Naive thymus-derived CD4-positive, alpha-beta T cell (primary cell): ENCODE results near the gene GLMN. TPM values are rescaled to one million over a fixed set of nuclear protein-coding genes. Genes with fewer than 3 reads are reported as not detected.
"Not testable (repeated sequence)": the region's sequence is repeated elsewhere in the genome, so short reads cannot be mapped to it uniquely, and the experiment has no call there.

ENCODE experiments used
- ATAC-seq: fragments of 150-1000 bp; cut with Tn5 transposase; 2 replicates; pipeline ENCODE4 v1.10.0; 2021; ENCODE audit warnings: mild to moderate bottlenecking, moderate library complexity
- CTCF ChIA-PET: fragments of 350-600 bp; sonication (Branson Sonifier 250); formaldehyde crosslinking; loops from one replicate; lab custom pipeline; 2021; ENCODE audit warnings: antibody characterized with exemption; lab: Charles Lee
- POLR2A ChIA-PET: fragments of 350-600 bp; sonication (Branson Sonifier 250); formaldehyde crosslinking; loops from one replicate; lab custom pipeline; 2021; ENCODE audit warnings: antibody characterized with exemption, inconsistent platforms; lab: Charles Lee
- DNase-seq, 9 donors: peaks; one replicate each; pipeline versions ENCODE4 v3.0.0 to v3.0.0-alpha.2; 2020 to 2022; ENCODE audit warnings: mixed read lengths in 1 of 9
- H3K27ac ChIP-seq: one replicate; pipeline ENCODE4 v1.7.0; 2013; ENCODE audit warnings: mild to moderate bottlenecking, low read depth, low read length, moderate library complexity
- H3K27me3 ChIP-seq, 2 donors: one replicate each; pipeline ENCODE4 v1.7.0; 2013; ENCODE audit warnings: low read length in 2 of 2, mild to moderate bottlenecking in 2 of 2, moderate library complexity in 2 of 2; ENCODE audit not compliant: control insufficient read depth in 2 of 2, insufficient read depth in 2 of 2
- H3K36me3 ChIP-seq, 3 experiments: 1 replicate in 2 of 3; 2 replicates in 1 of 3; pipeline ENCODE4 v1.7.0; 2013; ENCODE audit warnings: low read length in 3 of 3, mild to moderate bottlenecking in 3 of 3, moderate library complexity in 1 of 3; ENCODE audit not compliant: insufficient read depth in 3 of 3, control insufficient read depth in 2 of 3
- H3K4me1 ChIP-seq, 2 donors: one replicate each; pipeline ENCODE4 v1.7.0; 2013; ENCODE audit warnings: low read length in 2 of 2, mild to moderate bottlenecking in 2 of 2, moderate library complexity in 1 of 2; ENCODE audit not compliant: control insufficient read depth in 2 of 2, insufficient read depth in 2 of 2
- H3K4me3 ChIP-seq: 2 replicates; pipeline ENCODE4 v1.7.0; 2013; ENCODE audit warnings: mild to moderate bottlenecking, low read length
- H3K9me3 ChIP-seq, 3 experiments: 1 replicate in 2 of 3; 2 replicates in 1 of 3; pipeline ENCODE4 v1.7.0; 2013; ENCODE audit warnings: low read length in 3 of 3; ENCODE audit not compliant: control insufficient read depth in 2 of 3
- H3K27ac Mint-ChIP-seq, 9 donors: one replicate each; pipeline ENCODE4 v1.8.0; 2020 to 2022; ENCODE audit warnings: mixed read lengths in 9 of 9, mild to moderate bottlenecking in 8 of 9, moderate library complexity in 5 of 9, inconsistent platforms in 2 of 9
- H3K27me3 Mint-ChIP-seq, 5 donors: one replicate each; pipeline ENCODE4 v1.8.0; 2021 to 2022; ENCODE audit warnings: mixed read lengths in 5 of 5, mild to moderate bottlenecking in 1 of 5
- H3K36me3 Mint-ChIP-seq, 5 donors: one replicate each; pipeline ENCODE4 v1.8.0; 2020 to 2022; ENCODE audit warnings: mixed read lengths in 5 of 5, mild to moderate bottlenecking in 3 of 5, inconsistent platforms in 1 of 5
- H3K4me1 Mint-ChIP-seq, 7 donors: one replicate each; pipeline ENCODE4 v1.8.0; 2020 to 2022; ENCODE audit warnings: mixed read lengths in 7 of 7, mild to moderate bottlenecking in 3 of 7, inconsistent platforms in 1 of 7
- H3K4me3 Mint-ChIP-seq, 10 donors: one replicate each; pipeline ENCODE4 v1.8.0; 2020 to 2022; ENCODE audit warnings: mild to moderate bottlenecking in 10 of 10, mixed read lengths in 10 of 10, moderate library complexity in 6 of 10, inconsistent platforms in 2 of 10
- H3K9me3 Mint-ChIP-seq, 11 donors: one replicate each; pipeline ENCODE4 v1.8.0; 2020 to 2022; ENCODE audit warnings: mixed read lengths in 11 of 11, mild to moderate bottlenecking in 4 of 11, inconsistent platforms in 1 of 11, moderate library complexity in 1 of 11
- intact Hi-C, 2 donors: fragments of 100-400 bp; cut with micrococcal nuclease; formaldehyde crosslinking; loops; one replicate each; pipeline ENCODE4 v1.15.1; 2023
- polyA plus RNA-seq, 2 donors: library from polyadenylated mRNA; unstranded; fragments of 300-500 nt; fragmentation: Illumina TruSeq; gene quantifications; one replicate each; pipeline ENCODE4 v1.2.3, GENCODE V29; 2021
- total RNA-seq, 6 experiments: library from RNA in 5 of 6; stranded (reverse) in 5 of 6; gene quantifications; 1 replicate in 5 of 6; 2 replicates in 1 of 6; pipeline ENCODE4 v1.2.3 and lab custom pipeline; 2021 to 2026

Gene GLMN
- total and polyA plus RNA-seq, 7 experiments from 2014 or later: 8.6 to 27.0 (median 13.9) TPM

GRCh38 chr1:92262516-92262915 is 36.3 kb downstream of the GLMN start:
- ChIA-PET POLR2A (no interaction called here), CTCF (no interaction called here)
- H3K9me3 ChIP-seq: no peaks in the 10 kb centered on the region
- Mint-ChIP-seq H3K9me3 (peaks cover 0 to 2% (median 0%) of the 10 kb centered on the region in 11 donors), H3K27me3 (no peaks in the 10 kb centered on the region), H3K27ac (no peak overlapping the region), H3K4me3 (no peak overlapping the region), H3K4me1 (peaks cover 0 to 2% (median 0%) of the 10 kb centered on the region in 7 donors), H3K36me3 (peaks cover 7 to 67% (median 53%) of the 10 kb centered on the region in 5 donors)
- ATAC-seq (no peak), DNase-seq (no peak)
- intact Hi-C loops: no loop called here
- no peaks in the 10 kb centered on the region for H3K4me1 ChIP-seq
- H3K27ac ChIP-seq: no peak overlapping the region
- no peak overlapping the region for H3K4me3 ChIP-seq
- H3K27me3 ChIP-seq: no peaks in the 10 kb centered on the region
- peaks cover 5 to 38% (median 14%) of the 10 kb centered on the region in 3 experiments for H3K36me3 ChIP-seq

GRCh38 chr1:92259350-92259749 is 39.4 kb downstream of the GLMN start:
- Histone ChIP-seq H3K27ac (no peak overlapping the region), H3K27me3 (no peaks in the 10 kb centered on the region), H3K4me3 (no peak overlapping the region), H3K4me1 (no peaks in the 10 kb centered on the region), H3K9me3 (no peaks in the 10 kb centered on the region), H3K36me3 (peaks cover 5 to 33% (median 8%) of the 10 kb centered on the region in 3 experiments)
- peaks cover 3 to 25% (median 15%) of the 10 kb centered on the region in 11 donors for H3K9me3 Mint-ChIP-seq
- ATAC-seq (no peak), DNase-seq (no peak)
- H3K36me3 Mint-ChIP-seq: peaks cover 28 to 89% (median 78%) of the 10 kb centered on the region in 5 donors
- H3K27me3 Mint-ChIP-seq: no peaks in the 10 kb centered on the region
- no peak overlapping the region for H3K27ac Mint-ChIP-seq
- ChIA-PET POLR2A (no interaction called here), CTCF (no interaction called here)
- H3K4me3 Mint-ChIP-seq: no peak overlapping the region
- H3K4me1 Mint-ChIP-seq: peaks cover 0 to 8% (median 0%) of the 10 kb centered on the region in 7 donors
- intact Hi-C loops: loop anchor here in 1 of 2 donors (10.0 kb wide), 1 partner anchor 65 kb away; no protein-coding TSS in a partner anchor

- H3K4me1 ChIP-seq, DNase-seq, H3K27me3 ChIP-seq, H3K9me3 ChIP-seq, H3K4me3 ChIP-seq, POLR2A ChIA-PET, H3K4me1 Mint-ChIP-seq, H3K4me3 Mint-ChIP-seq, H3K27ac ChIP-seq, ATAC-seq, H3K27me3 Mint-ChIP-seq: not testable (repeated sequence)
- CTCF ChIA-PET: interaction anchor here (0.6 to 0.7 kb wide), 2 partner anchors 29 to 33 kb away, joined by 3 to 5 read pairs; no protein-coding TSS in a partner anchor
- intact Hi-C loops: loop anchor here in 1 of 2 donors (10.0 kb wide), 1 partner anchor 60 kb away; no protein-coding TSS in a partner anchor
- Mint-ChIP-seq H3K27ac (peak overlapping the region in 1 of 9 donors; percentile 23), H3K9me3 (peaks cover 7 to 37% (median 20%) of the 10 kb centered on the region in 11 donors), H3K36me3 (peaks cover 36 to 73% (median 68%) of the 10 kb centered on the region in 5 donors)
- peaks cover 0 to 27% (median 0%) of the 10 kb centered on the region in 3 experiments for H3K36me3 ChIP-seq
Observed at GRCh38 chr1:92254714-92255113, 44.1 kb downstream of the GLMN start.

- CTCF ChIA-PET: no interaction called here
Observed at GRCh38 chr1:92244376-92244775, 54.4 kb downstream of the GLMN start.

GRCh38 chr1:92240034-92240433 is 58.8 kb downstream of the GLMN start:
- ATAC-seq (no peak), DNase-seq (no peak)
- Histone ChIP-seq H3K27me3 (no peaks in the 10 kb centered on the region), H3K27ac (no peak overlapping the region), H3K36me3 (no peaks in the 10 kb centered on the region), H3K9me3 (no peaks in the 10 kb centered on the region), H3K4me3 (no peak overlapping the region), H3K4me1 (no peaks in the 10 kb centered on the region)
- peaks cover 0 to 2% (median 0%) of the 10 kb centered on the region in 11 donors for H3K9me3 Mint-ChIP-seq
- H3K27ac Mint-ChIP-seq: no peak overlapping the region
- peaks cover 0 to 15% (median 5%) of the 10 kb centered on the region in 5 donors for H3K27me3 Mint-ChIP-seq
- ChIA-PET CTCF (interaction anchor here (1.2 kb wide), 1 partner anchor 59 kb away, joined by 3 read pairs; no protein-coding TSS in a partner anchor), POLR2A (interaction anchor here (0.6 kb wide), 1 partner anchor 321 kb away, joined by 3 read pairs; no protein-coding TSS in a partner anchor)
- H3K4me3 Mint-ChIP-seq: no peak overlapping the region
- peaks cover 0 to 2% (median 0%) of the 10 kb centered on the region in 5 donors for H3K36me3 Mint-ChIP-seq
- peaks cover 0 to 2% (median 0%) of the 10 kb centered on the region in 7 donors for H3K4me1 Mint-ChIP-seq
- intact Hi-C loops: no loop called here

More at GRCh38 chr1:92244376-92244775, 54.4 kb downstream of the GLMN start:
- H3K4me3 Mint-ChIP-seq: no peak overlapping the region
- POLR2A ChIA-PET: no interaction called here
- Histone ChIP-seq H3K27me3 (no peaks in the 10 kb centered on the region), H3K4me3 (no peak overlapping the region), H3K27ac (no peak overlapping the region), H3K36me3 (peaks cover 0 to 6% (median 0%) of the 10 kb centered on the region in 3 experiments), H3K9me3 (no peaks in the 10 kb centered on the region), H3K4me1 (no peaks in the 10 kb centered on the region)
- DNase-seq (no peak), ATAC-seq (no peak)
- H3K9me3 Mint-ChIP-seq: peaks cover 0 to 1% (median 0%) of the 10 kb centered on the region in 11 donors
- peaks cover 0 to 2% (median 0%) of the 10 kb centered on the region in 5 donors for H3K27me3 Mint-ChIP-seq
- H3K27ac Mint-ChIP-seq: peak overlapping the region in 4 of 9 donors; percentile 15 to 53 (median 32)
- intact Hi-C loops: no loop called here
- peaks cover 0 to 2% (median 0%) of the 10 kb centered on the region in 7 donors for H3K4me1 Mint-ChIP-seq
- peaks cover 0 to 16% (median 5%) of the 10 kb centered on the region in 5 donors for H3K36me3 Mint-ChIP-seq

GRCh38 chr1:92230736-92231135 is 68.1 kb downstream of the GLMN start:
- Mint-ChIP-seq H3K4me1 (no peaks in the 10 kb centered on the region), H3K36me3 (no peaks in the 10 kb centered on the region), H3K27me3 (peaks cover 0 to 4% (median 0%) of the 10 kb centered on the region in 5 donors), H3K9me3 (peaks cover 0 to 3% (median 0%) of the 10 kb centered on the region in 11 donors), H3K27ac (no peak overlapping the region), H3K4me3 (no peak overlapping the region)
- Histone ChIP-seq H3K4me3 (no peak overlapping the region), H3K27me3 (no peaks in the 10 kb centered on the region), H3K4me1 (no peaks in the 10 kb centered on the region), H3K9me3 (no peaks in the 10 kb centered on the region), H3K36me3 (no peaks in the 10 kb centered on the region), H3K27ac (no peak overlapping the region)
- CTCF ChIA-PET: interaction anchor here (0.7 kb wide), 1 partner anchor 184 kb away, joined by 3 read pairs; no protein-coding TSS in a partner anchor
- intact Hi-C loops: no loop called here
- POLR2A ChIA-PET: interaction anchor here (0.7 kb wide), 1 partner anchor 202 kb away, joined by 3 read pairs; no protein-coding TSS in a partner anchor
- ATAC-seq (no peak), DNase-seq (no peak)
